GF-D8 (cell line): Measurements from ENCODE around the gene NISCH.

Source experiments
- DNase-seq: peaks from one replicate; lab custom pipeline; 2025; lab: John Stamatoyannopoulos, UW

Gene NISCH

DNA sequence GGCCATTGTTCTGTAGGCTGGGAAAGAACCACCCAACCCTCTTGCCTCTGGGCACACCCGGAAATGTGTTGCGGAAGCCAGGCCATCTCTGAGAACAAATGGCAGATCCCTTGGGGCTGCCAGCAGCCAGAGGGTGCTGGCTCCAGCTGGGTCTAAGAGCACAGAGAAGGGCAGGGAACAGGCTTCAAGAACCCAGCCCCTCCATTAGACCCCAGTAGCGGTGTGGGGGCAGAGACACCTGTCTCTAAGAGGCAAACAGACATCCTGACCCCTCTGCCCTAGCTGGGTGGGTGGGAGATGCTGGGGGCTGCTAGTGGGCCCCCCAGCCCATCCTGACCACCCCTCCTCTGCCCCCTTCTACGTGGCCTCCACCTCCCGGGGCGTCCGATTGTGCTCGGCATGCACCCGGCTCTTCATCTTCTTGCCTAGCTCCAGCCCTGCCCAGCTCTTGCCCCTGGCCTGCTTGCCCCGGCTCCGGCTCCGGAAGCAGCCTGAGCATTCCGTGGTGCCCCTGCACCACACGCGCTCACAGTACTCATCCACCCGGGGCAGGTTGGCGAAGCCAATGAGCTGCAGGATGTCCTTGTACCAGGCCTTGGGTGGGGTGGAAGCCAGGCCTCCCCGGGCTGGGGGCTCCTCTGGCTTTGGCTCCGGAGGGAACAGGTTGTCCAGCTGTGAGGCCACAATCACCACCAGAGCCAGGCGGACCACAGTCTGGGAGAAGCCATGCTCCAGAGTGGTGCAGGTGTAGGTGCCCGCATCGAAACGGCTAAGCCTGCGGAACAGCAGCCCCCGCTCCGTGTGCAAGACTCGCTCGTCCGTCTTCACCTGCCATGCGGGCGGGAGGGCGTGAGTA lies 19.9 kb upstream of the NISCH start:
- no peak for DNase-seq

DNA sequence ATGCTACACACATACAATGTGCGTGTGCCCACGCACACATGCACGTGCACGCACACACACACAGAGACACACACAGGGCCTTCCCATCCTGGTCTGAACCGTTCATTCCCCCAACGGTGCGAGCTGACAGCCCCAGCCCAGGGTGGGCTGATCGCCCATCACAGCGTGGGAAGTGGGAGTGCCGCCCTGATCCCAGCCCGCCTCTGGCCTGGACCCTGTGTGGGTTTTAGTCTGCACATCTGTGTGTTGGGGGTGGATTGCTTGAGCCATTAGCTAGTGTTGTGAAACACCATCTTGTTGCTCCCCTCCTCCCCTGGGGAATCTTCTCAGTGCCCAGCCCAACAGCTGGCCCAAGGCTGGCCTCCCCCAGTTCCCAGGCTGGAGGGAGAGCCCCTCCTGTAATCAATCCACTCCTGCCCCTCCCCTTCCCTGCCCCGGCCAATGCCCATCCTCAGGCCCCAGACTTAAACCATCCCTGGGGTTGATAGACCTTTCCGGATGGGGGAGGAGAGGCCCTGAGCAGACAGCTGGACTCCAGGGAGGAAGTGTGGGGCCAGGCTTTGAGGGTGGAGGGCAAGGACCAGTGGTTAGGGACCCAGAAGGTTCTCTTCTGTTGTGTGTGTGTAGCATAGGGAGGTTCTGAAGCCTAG lies 18.8 kb upstream of the NISCH start:
- DNase-seq = peak; percentile 63

DNA sequence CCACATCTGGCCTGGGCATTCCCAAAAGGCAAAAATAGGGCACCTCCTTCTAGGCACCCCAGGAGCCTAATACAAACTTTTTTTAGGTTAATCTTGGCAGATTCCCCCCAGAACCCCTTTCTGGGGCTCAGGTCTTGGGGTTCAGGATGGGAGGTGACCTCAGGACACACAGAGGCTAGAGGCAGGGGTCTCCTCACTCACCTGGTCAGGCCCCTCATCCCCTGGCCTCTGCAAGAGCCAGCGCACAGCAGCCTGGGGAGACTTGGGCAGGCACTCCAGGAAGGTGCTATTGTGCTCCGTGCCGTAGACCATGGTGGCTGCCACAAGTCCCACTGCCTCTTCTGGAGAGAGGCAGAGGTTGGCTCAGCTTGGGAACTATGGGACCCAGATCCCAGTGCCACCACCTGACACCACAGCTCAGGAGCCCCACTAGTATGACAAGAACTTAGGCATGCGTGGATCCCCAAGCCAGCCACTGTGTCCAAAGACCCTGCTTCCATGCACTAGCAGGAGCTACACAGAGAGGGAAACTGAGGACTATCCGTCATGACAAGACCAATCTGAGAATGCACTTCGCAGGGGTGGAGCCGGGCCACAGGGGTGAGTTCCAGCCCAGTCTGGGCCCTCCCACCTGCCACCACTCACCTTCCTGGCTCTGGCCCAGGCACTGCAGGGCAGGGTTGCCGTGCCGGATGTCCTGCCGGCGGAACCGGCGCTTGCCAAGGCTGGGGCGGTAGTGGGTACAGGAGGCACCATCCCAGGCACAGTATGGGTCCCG lies 17.9 kb upstream of the NISCH start:
- no peak for DNase-seq

DNA sequence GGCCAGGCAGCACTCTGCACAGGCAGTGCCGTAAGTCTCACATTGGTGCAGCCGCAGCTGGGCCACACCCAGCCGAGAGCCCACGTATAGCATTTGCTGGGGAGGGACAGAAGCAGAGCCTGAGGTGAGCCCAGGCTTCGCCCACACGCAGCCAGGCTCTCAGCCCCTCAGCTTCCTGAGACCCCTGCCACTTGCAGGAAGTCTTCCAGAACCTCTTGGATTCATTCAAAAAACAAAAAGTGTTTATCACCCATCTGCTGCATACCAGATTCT lies 17.4 kb upstream of the NISCH start:
- DNase-seq = no peak

DNA sequence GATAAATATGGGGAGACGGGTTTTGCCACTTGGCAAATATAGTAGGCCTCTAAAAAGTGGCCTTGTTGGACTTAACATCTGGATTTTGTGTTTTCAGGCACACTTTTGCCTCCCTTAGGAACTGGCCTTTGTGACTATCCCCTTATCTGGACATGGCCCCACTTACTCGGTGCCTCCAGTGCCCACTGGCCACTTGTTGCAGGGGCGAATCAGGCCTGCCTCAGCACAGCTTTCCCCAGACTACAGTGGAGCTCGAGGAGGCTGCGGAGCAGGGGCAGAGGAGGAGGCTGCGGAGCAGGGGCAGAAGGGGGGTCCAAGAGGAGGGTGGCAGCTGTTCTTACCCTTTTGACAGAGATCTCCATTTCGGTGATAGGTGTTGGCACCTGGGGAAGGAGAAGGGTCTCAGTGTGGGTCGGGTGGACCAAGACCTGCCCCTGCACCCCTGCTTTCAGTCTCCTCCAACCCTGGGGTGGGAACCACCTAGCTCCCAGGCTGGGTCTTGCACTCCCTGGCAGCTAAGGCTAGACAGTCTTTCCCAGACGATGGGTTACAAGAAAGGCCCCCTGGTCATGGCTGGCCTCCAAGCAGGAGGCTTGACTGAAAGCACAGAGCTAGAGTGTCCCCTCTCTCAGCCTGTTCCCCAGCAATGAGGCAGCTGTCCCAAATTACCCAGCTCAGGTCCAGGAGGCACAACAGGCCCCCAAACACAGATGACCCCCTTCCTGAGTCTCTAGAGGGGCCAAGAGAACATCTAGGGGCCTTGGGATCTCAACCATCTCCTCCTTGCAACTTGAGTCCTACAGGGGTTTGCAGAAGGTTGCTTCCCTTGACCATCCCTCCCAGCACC lies 16.6 kb upstream of the NISCH start:
- DNase-seq = no peak

DNA sequence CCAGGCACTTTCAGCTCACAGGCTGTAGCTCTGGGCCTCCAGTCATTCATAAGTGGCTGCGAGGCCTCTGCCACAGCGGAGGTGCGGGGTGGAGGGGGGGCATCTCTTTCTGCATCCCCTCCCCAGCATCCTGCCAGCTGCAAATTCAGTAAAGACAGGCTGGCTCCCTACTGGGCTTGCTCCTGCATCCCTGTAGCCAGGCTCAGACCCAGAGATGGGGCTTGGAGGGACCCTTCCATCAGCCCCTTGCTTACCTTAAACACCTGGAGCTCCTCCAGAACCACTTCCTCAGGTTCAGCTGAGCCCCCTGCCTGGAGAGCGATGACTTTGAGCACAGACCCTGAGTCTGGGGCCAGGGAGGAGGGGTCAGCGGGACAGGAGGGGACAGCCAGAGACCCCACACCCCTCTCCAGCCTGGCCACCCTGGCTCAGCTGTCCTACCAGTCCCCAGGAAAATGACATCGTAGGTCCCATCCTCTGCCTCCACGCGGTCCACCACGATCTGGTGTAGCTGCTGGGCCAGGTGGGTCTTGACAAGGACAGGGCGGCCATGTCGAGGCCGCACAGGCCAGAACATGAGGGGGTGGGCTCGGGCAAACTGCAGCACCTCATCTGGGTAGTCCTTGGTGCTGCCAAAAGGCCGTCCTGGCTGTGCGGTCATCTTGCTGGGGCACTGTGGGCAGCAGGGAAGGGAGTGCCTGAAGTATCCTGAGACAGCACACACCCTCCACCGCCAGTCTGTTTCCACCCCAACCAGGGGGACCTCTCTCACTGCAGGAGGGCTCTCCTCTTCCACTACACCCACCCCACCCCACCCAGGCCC lies 15.8 kb upstream of the NISCH start:
- no peak for DNase-seq

DNA sequence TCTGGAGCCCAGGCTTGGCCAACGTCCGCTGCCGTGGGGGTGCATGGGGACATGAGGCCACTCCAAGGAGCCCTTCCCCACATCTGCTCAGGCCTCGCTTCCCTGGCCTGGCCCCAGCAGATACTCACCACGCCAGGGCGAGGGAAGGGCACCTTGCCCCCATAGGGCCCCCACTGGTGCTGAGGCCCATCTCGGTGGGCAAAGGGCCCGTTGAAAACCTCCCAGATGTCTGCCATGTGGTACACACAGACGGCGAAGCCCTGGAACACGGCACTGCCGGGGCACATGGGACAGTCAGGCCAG lies 15.2 kb upstream of the NISCH start:
- DNase-seq = no peak

DNA sequence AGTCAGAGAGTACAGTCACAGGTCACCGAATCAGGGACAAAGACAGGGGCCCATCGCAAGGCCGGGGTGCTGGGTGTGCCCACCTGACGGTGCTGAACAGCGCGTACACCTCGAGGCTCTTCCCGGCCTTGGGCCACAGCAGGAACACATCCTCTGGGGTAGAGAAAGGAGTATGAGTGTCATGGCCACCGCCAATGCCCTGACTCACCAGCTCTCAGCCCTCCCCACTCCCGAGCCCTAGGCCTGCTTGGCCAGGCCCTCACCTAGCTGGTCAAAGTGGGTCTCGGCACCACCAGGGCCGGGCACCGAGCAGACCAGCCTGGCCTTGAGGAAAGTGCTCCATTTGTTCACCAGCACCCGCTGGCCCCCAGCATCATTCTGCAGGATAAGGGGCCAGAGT lies 14.7 kb upstream of the NISCH start:
- no peak for DNase-seq

DNA sequence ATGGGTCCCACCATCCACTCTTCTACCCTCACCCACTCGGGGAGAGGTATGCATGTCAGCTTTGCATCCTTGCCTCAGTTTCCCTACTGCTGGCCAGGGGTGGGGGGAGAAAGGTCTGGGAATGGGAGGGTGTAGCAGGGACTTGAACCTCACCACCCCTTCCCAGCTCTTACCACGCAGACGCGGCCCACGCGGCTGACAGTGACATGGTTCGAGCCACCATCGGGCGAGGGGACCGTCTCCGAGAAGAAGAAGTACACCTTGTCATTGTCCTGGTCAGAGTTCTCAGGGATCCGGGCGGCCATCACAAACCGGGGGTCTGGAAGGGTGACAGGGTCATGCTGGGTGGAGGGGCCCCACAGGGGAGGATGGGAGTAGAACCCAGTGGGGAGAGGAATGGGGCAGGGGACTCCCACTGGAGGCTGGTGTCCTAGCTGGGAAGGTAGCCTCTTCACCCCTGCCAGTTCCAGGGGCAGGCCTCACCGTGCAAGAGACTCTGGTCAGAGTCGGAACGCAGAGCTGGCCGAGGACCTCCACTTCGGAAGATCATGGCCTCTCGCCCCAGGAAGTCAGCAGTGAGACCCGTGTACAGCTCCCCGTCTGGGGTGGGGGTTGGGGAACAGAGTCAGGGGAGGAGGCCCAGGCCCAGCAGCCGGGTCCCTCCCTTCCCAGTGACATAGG lies 14.2 kb upstream of the NISCH start:
- no peak for DNase-seq

DNA sequence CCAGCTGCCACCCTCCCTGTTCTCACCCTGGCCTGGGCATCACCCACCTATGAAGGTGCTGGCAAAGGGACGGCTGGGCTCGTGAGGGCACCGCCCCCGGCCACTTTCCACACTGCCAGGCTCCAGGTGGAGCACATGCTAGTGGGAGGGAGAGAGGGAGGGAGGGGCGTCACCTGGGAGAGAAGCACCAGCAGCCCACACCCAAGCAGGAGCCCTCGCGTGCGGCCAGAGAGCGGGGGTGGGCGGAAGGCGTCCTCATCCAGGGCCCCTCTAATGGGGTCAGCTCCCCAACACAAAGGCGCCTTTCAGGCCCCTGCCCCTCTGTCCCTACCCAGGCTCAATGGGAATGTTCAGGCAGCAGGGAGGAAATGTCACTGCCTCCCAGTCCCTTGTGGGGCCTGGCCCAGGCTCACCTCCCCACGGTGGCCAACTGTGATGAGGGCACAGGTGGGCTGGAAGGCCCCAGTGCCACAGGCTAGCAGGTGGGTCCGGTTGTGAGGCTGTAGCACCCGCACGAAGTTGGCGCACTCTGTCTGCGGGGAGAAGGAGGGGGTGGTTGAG lies 13.6 kb upstream of the NISCH start:
- no peak for DNase-seq

DNA sequence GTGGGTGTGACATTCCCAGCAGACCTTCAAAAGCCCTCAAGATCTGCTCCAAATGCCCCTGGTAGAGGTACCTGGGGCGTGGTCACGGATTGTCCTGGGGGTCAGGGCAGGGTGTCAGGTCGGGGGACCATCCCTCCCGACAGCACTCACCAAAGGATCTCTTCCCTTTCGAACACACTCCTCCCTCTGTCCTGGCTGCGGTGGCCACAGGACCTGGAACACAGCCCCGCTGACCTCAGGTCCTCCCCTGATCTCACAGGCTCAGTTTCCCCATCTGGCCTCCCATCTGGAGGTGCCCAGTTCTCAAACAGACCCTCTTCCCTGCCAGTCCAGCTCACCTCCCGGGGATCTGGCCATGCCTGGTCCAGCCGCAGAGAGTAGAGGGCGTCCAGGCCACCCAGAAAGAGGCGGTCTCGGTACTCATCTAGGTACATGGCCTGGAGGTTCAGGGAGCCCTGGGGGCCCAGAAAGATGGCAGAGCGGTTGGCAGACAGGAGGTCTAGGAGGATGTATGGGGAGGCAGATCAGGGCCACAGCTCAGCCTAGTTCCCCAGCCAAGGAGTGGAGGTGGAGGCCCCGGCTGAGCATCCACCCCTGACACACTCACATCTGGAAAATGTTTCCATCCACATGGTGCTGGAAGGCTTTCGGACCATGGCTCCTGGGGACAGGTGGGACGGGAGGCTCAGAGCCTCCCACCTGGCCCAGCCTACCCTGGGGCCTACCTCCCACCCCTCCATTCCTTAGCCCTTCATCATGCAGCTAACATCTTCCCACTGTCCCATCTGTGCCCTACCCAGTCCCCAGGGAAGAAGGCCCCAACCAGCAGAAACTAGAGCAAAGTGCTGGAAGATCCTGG lies 12.8 kb upstream of the NISCH start:
- no peak for DNase-seq

DNA sequence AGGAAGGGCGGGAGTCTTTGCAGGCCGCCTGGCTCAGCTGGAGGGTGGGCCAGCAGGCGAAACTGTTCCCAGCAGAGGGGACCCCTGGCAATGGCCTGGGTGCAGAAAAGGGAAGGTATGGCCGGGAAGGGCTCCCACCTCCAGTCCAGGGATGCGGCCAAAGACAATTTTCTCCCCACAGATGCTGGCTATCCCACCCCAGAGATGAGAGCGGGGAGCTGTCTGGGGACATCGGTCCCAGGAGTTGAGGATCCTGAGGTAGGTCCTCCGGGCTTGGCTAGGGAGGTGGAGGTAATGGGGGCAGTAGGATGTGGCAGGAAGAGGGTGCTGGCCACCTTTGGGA lies 12.2 kb upstream of the NISCH start:
- no peak for DNase-seq

DNA sequence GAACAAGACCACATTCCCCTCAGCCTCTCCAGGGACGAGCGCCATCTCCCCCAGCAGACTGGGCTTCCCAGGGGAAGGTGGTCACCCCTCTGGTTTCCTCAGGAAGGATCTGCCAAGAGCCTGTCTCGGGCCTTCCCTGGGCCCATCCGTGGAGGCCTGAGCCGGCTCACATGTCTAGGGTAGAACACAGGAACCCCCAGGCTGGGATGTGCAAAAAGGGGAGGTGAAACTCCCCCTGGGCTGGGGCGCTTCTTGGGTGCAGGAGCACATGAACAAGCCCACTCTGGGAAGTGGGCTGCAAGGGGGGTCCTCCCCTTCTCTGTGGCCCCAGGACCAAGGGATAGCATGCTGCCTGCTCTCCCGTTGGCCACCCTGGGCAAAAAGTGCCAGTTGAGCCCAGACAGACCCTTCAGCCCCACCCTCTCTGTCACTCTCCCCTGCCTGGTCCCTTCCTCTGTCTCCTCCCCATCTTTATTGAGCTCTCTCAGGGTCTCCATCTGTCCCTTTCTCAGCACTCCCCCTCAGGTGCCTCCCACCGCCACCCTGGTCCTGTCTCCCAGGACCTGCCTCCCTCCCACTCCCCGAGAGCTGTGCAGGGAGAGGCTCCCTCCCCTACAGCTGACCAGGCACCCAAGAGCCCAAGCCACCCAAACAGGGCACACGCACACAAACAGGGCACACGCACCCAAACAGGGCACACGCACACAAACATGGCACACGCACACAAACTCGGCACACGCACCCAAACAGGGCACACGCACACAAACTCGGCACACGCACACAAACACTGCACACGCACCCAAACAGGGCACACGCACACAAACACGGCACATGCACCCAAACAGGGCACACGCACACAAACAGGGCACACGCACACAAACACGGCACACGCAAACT lies 11.4 kb upstream of the NISCH start:
- DNase-seq = peak; percentile 3

DNA sequence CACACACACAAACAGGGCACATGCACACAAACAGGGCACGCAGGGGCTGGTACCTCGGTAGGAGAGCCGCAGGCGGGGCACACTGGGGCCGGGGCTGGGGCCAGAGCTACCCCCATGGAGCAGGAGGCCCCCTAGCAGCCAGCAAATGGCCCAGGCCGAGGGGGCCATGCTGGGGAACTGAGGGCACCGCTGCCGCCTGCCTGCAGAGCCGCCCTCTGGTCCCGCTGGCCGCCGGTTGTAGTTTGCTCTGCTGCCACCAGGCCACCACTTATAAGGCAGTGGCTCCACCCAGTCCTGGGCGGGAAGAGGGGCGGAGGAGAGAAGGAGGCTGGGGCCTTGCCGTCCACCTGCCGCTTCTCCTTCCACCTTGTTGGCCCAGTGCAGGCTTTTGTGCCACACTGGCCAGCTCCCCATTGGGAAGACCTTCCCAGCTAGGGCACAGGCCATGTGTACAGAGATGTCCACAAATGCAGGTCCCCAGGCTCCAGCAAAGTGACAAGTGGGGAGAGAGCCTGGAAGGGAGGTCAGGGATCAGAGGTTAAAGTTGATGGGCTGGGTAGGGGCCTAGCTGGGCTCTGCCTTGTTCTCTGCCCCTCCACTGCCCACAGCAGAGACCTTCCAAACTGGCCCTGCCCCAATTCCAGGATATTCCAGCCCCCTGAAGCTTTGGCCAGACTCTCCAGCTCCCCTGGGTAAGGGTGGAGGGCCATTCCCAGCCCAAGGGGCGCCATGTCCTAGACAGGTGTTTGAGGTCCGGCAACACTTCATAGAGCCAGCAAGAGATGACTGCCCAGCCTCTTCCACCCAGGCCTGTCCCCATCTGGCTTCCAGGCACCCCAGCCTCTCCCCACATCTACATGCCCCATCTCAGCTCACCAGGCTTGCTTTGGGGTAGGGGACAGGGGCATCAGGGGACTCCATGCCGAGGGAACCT lies 10.3 kb upstream of the NISCH start, which contains the start of gene SEMA3G:
Gene SEMA3G (minus strand): TSS at position 244 of the 934 bp plus-strand sequence. CDS start 76 bp downstream, at position 168.
- peak; percentile 57 for DNase-seq

DNA sequence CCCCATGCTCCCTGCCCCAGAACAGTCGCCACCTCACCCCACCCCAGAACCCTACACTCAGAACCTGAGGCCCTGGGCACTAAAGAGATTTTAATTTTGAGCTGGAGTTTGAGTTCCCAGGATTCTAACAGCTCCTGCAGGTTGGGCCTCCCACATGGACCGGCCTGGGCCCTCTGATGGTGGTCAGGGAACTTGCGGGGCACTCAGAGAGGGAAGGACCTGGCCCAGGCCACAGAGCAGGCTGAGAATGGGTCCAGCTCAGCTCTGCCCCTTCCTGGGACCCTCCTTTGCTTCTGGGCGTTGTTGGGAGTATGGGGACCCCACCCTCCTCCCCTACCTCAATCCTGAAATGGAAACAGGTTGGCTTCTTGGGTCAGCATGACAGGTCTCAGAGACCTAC lies 9.4 kb upstream of the NISCH start:
- DNase-seq = no peak

DNA sequence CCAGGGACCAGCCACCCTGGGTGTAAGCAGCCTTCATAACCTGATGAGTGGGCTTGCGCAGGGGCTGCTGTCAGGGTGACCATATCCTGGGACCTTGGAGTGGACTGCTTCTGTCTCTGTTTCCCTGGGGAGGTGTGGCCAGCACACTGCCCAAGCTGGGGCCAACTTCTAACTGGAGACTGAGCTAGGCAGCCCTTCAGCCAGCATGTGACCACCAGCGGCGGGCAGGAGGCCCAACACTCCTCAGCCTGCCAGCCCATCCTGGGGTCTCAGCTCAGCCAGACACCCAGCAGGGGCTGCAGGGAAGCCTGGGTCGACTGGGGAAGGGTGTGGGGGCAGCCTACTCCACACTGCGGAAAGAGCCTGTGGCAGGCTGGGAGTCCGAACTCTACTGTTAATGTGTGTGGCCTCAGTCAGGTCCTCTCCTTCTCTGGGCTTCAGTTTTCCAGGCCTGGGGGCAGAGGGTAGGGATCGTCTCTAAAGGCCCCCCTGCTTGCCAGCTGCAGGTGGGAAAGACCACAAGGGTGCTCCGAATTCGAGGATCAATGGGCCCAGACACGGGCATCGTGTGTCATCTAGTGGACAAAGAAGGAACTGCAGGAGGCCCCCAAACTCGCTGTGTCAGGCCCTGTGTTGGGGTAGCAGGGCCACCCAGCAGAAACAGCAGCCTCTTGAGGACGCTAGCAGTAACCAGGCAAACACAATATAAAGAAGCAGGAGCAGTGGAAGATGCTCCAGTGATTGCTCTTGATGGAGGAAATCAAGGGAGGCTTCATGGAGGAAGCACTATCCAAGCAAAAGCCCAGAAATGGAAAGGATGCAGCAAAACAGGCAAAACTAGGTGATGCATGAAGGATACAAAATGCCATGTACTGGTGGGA lies 8.5 kb upstream of the NISCH start:
- peak; percentile 39 for DNase-seq
